GM12878 (cell line): ENCODE results near the gene CELF3. TPM values are rescaled to one million over a fixed set of nuclear protein-coding genes. Genes with fewer than 3 reads are reported as not detected.

Source experiments
- ASH2L ChIP-seq: fragments of 300-600, 200-600 bp; sonication (generic); IDR thresholded peaks from 2 replicates; pipeline ENCODE4 v1.6.1; 2017; ENCODE audit warnings: low read depth, mild to moderate bottlenecking, borderline replicate concordance
- CHD1 ChIP-seq: IDR thresholded peaks from 2 replicates; pipeline ENCODE4 v1.6.1; 2012; ENCODE audit warnings: low read depth, low read length, improper control_type of control experiment
- GATAD2B ChIP-seq: fragments of 450-650 bp; conservative IDR thresholded peaks from 2 replicates; pipeline ENCODE4 v1.6.1; 2017; ENCODE audit warnings: low read depth, mild to moderate bottlenecking, moderate library complexity
- HCFC1 ChIP-seq: fragments of 150-350 bp; IDR thresholded peaks from 2 replicates; pipeline ENCODE4 v1.6.1; 2014; ENCODE audit warnings: low read length
- HDGF ChIP-seq: fragments of 450-650 bp; IDR thresholded peaks from 2 replicates; pipeline ENCODE4 v1.6.1; 2016; ENCODE audit warnings: antibody characterized with exemption
- IKZF2 ChIP-seq, 2 experiments: fragments of 450-650 bp; IDR thresholded peaks; 2 replicates each; pipeline ENCODE4 v1.6.1; 2017; ENCODE audit warnings: mild to moderate bottlenecking in 2 of 2, moderate library complexity in 2 of 2
- LARP7 ChIP-seq: fragments of 450-650 bp; IDR thresholded peaks from 2 replicates; pipeline ENCODE4 v1.6.1; 2017; ENCODE audit warnings: mild to moderate bottlenecking
- MTA3 ChIP-seq: IDR thresholded peaks from 2 replicates; pipeline ENCODE4 v1.6.1; 2012; ENCODE audit warnings: low read length, inconsistent platforms, borderline replicate concordance
- MXI1 ChIP-seq: fragments of 150-350 bp; IDR thresholded peaks from 2 replicates; pipeline ENCODE4 v1.6.1; 2011; ENCODE audit warnings: low read depth, mild to moderate bottlenecking, inconsistent platforms, low read length, improper control_type of control experiment
- MYB ChIP-seq: fragments of 150-350 bp; IDR thresholded peaks from 2 replicates; pipeline ENCODE4 v1.6.1; 2014; ENCODE audit warnings: mild to moderate bottlenecking, low read depth, low read length, borderline replicate concordance
- MYC ChIP-seq: IDR thresholded peaks from 2 replicates; pipeline ENCODE4 v1.6.1; 2011; ENCODE audit warnings: mild to moderate bottlenecking, low read length, moderate library complexity, inconsistent platforms; ENCODE audit not compliant: insufficient read depth, insufficient replicate concordance, insufficient read length, severe bottlenecking
- NFXL1 ChIP-seq: fragments of 450-650 bp; IDR thresholded peaks from 2 replicates; pipeline ENCODE4 v1.6.1; 2017; ENCODE audit warnings: antibody characterized with exemption, mild to moderate bottlenecking, borderline replicate concordance
- NFYA ChIP-seq: IDR thresholded peaks from 2 replicates; pipeline ENCODE4 v1.6.1; 2011; ENCODE audit warnings: low read depth, mild to moderate bottlenecking, low read length, improper control_type of control experiment, borderline replicate concordance
- NFYB ChIP-seq: IDR thresholded peaks from 2 replicates; pipeline ENCODE4 v1.6.1; 2011; ENCODE audit warnings: low read depth, mild to moderate bottlenecking, low read length, improper control_type of control experiment, moderate library complexity; ENCODE audit not compliant: insufficient read depth
- PML ChIP-seq: IDR thresholded peaks from 2 replicates; pipeline ENCODE4 v1.6.1; 2012; ENCODE audit warnings: low read length, inconsistent platforms
- RELA ChIP-seq: fragments of 450-650 bp; IDR thresholded peaks from 2 replicates; pipeline ENCODE4 v1.8.0; 2014; ENCODE audit warnings: borderline replicate concordance; ENCODE audit not compliant: partially characterized antibody
- RFX5 ChIP-seq: IDR thresholded peaks from 2 replicates; pipeline ENCODE4 v1.6.1; 2011; ENCODE audit warnings: low read depth, low read length, improper control_type of control experiment
- SREBF1 ChIP-seq: IDR thresholded peaks from 2 replicates; pipeline ENCODE4 v1.6.1; 2012; ENCODE audit warnings: mild to moderate bottlenecking, low read length
- SUPT20H ChIP-seq: IDR thresholded peaks from 2 replicates; pipeline ENCODE4 v1.6.1; 2011; ENCODE audit warnings: low read depth, mild to moderate bottlenecking, low read length, moderate library complexity, borderline replicate concordance; ENCODE audit not compliant: control insufficient read depth
- TBL1XR1 ChIP-seq: IDR thresholded peaks from 2 replicates; pipeline ENCODE4 v1.6.1; 2012; ENCODE audit warnings: low read depth, low read length, improper control_type of control experiment
- TCF3 ChIP-seq: IDR thresholded peaks from 2 replicates; pipeline ENCODE4 v1.6.1; 2012; ENCODE audit warnings: low read depth, mild to moderate bottlenecking, low read length, borderline replicate concordance; ENCODE audit not compliant: insufficient read depth
- ZZZ3 ChIP-seq: IDR thresholded peaks from 2 replicates; pipeline ENCODE4 v1.6.1; 2011; ENCODE audit warnings: low read depth; ENCODE audit not compliant: control insufficient read depth, insufficient read length
- polyA plus RNA-seq, 11 experiments: library from polyadenylated mRNA; depleted of rRNA in 4 of 11; unstranded in 6 of 11; stranded (reverse) in 5 of 11; fragments of >200 nt; fragmentation: Nextera tagmentation in 4 of 11; fragmentation: Illumina TruSeq in 1 of 11; extraction: Ambion mirVana in 4 of 11; extraction: Trizol in 1 of 11; gene quantifications; 1 replicate in 1 of 11; 2 replicates in 10 of 11; pipeline versions ENCODE4 v1.2.1 to v1.2.3, GENCODE V29; 2011 to 2016; ENCODE audit warnings: inconsistent platforms in 2 of 11, missing spikeins in 2 of 11, low read depth in 1 of 11
- total RNA-seq, 4 experiments: library from RNA; depleted of rRNA in 3 of 4; stranded (reverse); fragments of >200 nt in 3 of 4; fragmentation: Illumina TruSeq in 1 of 4; extraction: Trizol in 1 of 4; gene quantifications; 2 replicates each; pipeline versions ENCODE4 v1.2.1 to v1.2.3, GENCODE V29; 2013 to 2021
- TF ChIP-seq, protein P1 (sequence below): fragments of 450-650 bp; IDR thresholded peaks from 2 replicates; pipeline ENCODE4 v1.6.1; 2017; ENCODE audit warnings: antibody characterized with exemption, mild to moderate bottlenecking, moderate library complexity
- TF ChIP-seq, protein P2 (sequence below): fragments of 450-650 bp; IDR thresholded peaks from 2 replicates; pipeline ENCODE4 v1.6.1; 2016; ENCODE audit warnings: mild to moderate bottlenecking

The CELF3 gene
- total and polyA plus RNA-seq, 10 of the 15 experiments (the other 5 are each of a cell fraction or from before 2014, with no cell fraction given): 0.09 TPM; not detected in 9

- TF ChIP-seq MXI1 (peak; percentile 83), NFYA (no peak), SUPT20H (no peak), TCF3 (peak; percentile 79; the same call in 1 of the 2 replicates), NFXL1 (no peak), MYB (peak; percentile 96), ASH2L (0 out of 2 replicates have a peak, but pooled peaks have one; percentile 72), LARP7 (0 out of 2 replicates have a peak, but pooled peaks have one; percentile 21), ZZZ3 (no peak), MYC (peak; percentile 97), GATAD2B (peak; percentile 48; the same call in 1 of the 2 replicates), RFX5 (no peak), MTA3 (no peak), HDGF (no peak), SREBF1 (no peak; the same call in 1 of the 2 replicates), PML (peak; percentile 62; the same call in 1 of the 2 replicates), RELA (peak; percentile 65), IKZF2 (IDR thresholded peaks at IDR 0.05) (peak in 1 of 2 experiments; percentile 32; a peak in 2 of 4 replicates), TBL1XR1 (no peak), HCFC1 (peak; percentile 88), CHD1 (no peak), NFYB (no peak)
- TF ChIP-seq, protein P1, sequence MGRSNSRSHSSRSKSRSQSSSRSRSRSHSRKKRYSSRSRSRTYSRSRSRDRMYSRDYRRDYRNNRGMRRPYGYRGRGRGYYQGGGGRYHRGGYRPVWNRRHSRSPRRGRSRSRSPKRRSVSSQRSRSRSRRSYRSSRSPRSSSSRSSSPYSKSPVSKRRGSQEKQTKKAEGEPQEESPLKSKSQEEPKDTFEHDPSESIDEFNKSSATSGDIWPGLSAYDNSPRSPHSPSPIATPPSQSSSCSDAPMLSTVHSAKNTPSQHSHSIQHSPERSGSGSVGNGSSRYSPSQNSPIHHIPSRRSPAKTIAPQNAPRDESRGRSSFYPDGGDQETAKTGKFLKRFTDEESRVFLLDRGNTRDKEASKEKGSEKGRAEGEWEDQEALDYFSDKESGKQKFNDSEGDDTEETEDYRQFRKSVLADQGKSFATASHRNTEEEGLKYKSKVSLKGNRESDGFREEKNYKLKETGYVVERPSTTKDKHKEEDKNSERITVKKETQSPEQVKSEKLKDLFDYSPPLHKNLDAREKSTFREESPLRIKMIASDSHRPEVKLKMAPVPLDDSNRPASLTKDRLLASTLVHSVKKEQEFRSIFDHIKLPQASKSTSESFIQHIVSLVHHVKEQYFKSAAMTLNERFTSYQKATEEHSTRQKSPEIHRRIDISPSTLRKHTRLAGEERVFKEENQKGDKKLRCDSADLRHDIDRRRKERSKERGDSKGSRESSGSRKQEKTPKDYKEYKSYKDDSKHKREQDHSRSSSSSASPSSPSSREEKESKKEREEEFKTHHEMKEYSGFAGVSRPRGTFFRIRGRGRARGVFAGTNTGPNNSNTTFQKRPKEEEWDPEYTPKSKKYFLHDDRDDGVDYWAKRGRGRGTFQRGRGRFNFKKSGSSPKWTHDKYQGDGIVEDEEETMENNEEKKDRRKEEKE: no peak
- TF ChIP-seq, protein P2, sequence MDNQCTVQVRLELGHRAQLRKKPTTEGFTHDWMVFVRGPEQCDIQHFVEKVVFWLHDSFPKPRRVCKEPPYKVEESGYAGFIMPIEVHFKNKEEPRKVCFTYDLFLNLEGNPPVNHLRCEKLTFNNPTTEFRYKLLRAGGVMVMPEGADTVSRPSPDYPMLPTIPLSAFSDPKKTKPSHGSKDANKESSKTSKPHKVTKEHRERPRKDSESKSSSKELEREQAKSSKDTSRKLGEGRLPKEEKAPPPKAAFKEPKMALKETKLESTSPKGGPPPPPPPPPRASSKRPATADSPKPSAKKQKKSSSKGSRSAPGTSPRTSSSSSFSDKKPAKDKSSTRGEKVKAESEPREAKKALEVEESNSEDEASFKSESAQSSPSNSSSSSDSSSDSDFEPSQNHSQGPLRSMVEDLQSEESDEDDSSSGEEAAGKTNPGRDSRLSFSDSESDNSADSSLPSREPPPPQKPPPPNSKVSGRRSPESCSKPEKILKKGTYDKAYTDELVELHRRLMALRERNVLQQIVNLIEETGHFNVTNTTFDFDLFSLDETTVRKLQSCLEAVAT: no peak
Observed at GRCh38 chr1:151762941-151763921, 46.6 kb upstream of the CELF3 start, which contains the start of gene MRPL9 (continued).
